BLaER1 (cell line): ENCODE data around the gene DSG2.

ENCODE experiments used
- H3K27ac ChIP-seq: shearing (Covaris generic); formaldehyde crosslinking; 2 replicates; pipeline ENCODE4 v1.8.1; 2022
- H3K27me3 ChIP-seq: shearing (Covaris generic); formaldehyde crosslinking; 2 replicates; pipeline ENCODE4 v1.8.1; 2022
- H3K36me3 ChIP-seq: shearing (Covaris generic); formaldehyde crosslinking; 2 replicates; pipeline ENCODE4 v1.8.1; 2022
- H3K4me1 ChIP-seq: shearing (Covaris generic); formaldehyde crosslinking; 2 replicates; pipeline ENCODE4 v1.8.1; 2022
- H3K4me2 ChIP-seq: shearing (Covaris generic); formaldehyde crosslinking; 2 replicates; pipeline ENCODE4 v1.8.1; 2022
- H3K4me3 ChIP-seq: shearing (Covaris generic); formaldehyde crosslinking; 2 replicates; pipeline ENCODE4 v1.8.1; 2022
- H3K9ac ChIP-seq: shearing (Covaris generic); formaldehyde crosslinking; 2 replicates; pipeline ENCODE4 v1.8.1; 2022
- H3K9me3 ChIP-seq: shearing (Covaris generic); formaldehyde crosslinking; 2 replicates; pipeline ENCODE4 v1.8.1; 2022
- H4K20me1 ChIP-seq: shearing (Covaris generic); formaldehyde crosslinking; 2 replicates; pipeline ENCODE4 v1.8.1; 2022
- Cebpa-rat ChIP-seq: shearing (Covaris generic); IDR thresholded peaks from 2 replicates; pipeline ENCODE4 v1.8.1; 2022

The DSG2 gene

DNA sequence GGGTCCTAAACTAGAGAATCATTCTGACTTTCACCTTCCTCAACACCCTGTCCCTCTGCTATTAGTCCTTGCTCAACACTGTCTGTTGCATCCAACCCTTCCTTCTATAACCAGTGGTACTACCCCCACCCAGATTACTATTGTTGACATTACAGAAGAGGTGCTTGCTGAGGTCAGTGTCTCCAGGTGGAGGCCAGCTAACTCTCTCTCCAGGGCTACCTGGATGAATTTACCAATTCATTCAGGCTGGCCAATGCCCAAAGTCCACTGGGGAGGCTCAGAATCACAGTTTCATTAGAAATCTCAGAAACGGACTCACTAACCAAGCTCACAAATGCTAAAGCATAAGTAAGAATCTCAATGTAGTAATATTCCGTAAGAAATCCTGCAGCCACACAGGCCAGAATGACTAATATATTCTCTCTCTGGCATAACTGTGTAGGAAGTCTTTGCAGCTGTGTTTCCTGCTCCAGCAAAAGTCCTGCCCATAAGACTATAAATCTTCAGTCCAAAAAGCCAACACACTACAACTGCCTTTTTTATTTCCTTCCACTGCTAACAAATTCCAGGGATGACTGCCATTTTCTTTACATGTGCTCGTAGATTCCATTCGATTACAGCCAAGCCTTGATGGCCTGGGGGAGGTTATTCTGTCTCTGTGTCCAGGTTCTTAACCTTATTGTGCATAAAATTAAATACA is 83.7 kb downstream of the DSG2 start:
- Histone ChIP-seq H3K27ac (no peak overlapping the region), H3K9ac (no peak overlapping the region), H3K27me3 (no peaks in the 10 kb centered on the region), H3K36me3 (no peaks in the 10 kb centered on the region), H3K4me3 (no peak overlapping the region), H3K9me3 (no peaks in the 10 kb centered on the region), H3K4me1 (no peaks in the 10 kb centered on the region), H3K4me2 (no peak overlapping the region), H4K20me1 (no peaks in the 10 kb centered on the region)
- TF ChIP-seq Cebpa-rat: no peak

DNA sequence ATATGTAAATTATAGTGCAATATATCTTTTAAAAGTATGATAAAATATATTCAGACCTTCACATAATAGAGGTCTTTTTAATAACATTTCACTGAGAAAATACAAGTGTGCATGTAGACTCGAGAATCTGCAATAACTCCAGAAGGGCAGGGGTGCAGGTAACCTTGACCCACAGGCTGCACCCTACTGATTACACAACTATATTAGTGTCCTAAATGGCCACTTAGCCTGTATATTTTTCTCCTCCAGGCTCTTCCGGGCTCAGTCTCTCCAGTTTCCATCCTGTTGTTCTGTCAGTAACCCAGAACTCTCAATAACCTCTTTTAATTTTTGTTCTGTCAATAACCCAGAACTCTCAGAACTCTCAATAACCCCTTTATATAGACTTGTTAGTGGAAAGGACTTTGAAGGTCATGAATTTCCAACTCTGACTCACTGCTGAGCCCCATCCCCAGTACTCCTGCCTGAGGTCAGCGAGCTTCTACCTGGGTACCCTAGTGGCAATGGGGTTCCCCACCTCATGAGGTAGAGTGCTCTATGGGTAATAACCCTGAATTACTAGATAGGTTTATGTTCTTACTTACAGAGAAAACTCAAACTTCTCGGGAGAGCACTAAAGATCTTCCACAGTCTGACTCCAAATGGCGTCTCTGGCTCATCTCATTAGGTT is 85.3 kb downstream of the DSG2 start:
- no peaks in the 10 kb centered on the region for H3K4me1 ChIP-seq
- H3K27ac ChIP-seq: no peak overlapping the region
- no peaks in the 10 kb centered on the region for H3K9me3 ChIP-seq
- no peaks in the 10 kb centered on the region for H3K36me3 ChIP-seq
- no peak overlapping the region for H3K4me2 ChIP-seq
- H4K20me1 ChIP-seq: no peaks in the 10 kb centered on the region
- TF ChIP-seq Cebpa-rat: no peak
- no peaks in the 10 kb centered on the region for H3K27me3 ChIP-seq
- H3K9ac ChIP-seq: no peak overlapping the region
- H3K4me3 ChIP-seq: no peak overlapping the region

- Histone ChIP-seq H3K27ac (no peak overlapping the region), H3K4me1 (no peaks in the 10 kb centered on the region), H4K20me1 (no peaks in the 10 kb centered on the region), H3K4me2 (no peak overlapping the region), H3K27me3 (no peaks in the 10 kb centered on the region), H3K4me3 (no peak overlapping the region), H3K9ac (no peak overlapping the region), H3K36me3 (no peaks in the 10 kb centered on the region), H3K9me3 (no peaks in the 10 kb centered on the region)
- no peak for TF ChIP-seq Cebpa-rat
These were observed 88.0 kb downstream of the DSG2 start for GRCh38 chr18:31585991-31586390.

- TF ChIP-seq Cebpa-rat: no peak
- no peaks in the 10 kb centered on the region for H3K36me3 ChIP-seq
These were observed 88.6 kb downstream of the DSG2 start for GRCh38 chr18:31586616-31587015.

DNA sequence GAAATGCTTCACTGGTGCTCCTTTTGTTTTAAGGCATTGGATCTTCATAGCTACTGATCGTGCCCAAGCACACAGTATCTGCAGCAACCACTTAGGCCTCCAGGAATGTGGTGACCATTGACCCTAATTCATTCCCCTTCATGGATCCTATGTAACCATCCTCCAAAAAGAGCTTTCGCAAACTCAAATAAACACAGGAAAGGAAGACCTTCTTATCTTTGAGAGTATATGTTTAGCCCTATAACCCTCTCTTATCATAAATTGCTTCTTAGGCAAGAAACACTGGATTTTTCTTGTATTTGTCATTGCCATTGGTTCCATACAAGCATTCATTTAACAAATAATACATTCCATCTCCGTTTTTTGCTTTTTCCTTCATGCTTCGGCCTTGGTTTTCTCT is 89.6 kb downstream of the DSG2 start:
- Histone ChIP-seq H3K27me3 (no peaks in the 10 kb centered on the region), H3K4me3 (no peak overlapping the region), H3K9me3 (no peaks in the 10 kb centered on the region), H3K4me2 (no peak overlapping the region), H3K9ac (no peak overlapping the region), H3K36me3 (no peaks in the 10 kb centered on the region), H3K27ac (no peak overlapping the region), H3K4me1 (no peaks in the 10 kb centered on the region), H4K20me1 (no peaks in the 10 kb centered on the region)
- no peak for TF ChIP-seq Cebpa-rat

More at GRCh38 chr18:31586616-31587015, 88.6 kb downstream of the DSG2 start:
- H3K9me3 ChIP-seq: no peaks in the 10 kb centered on the region
- H3K27ac ChIP-seq: no peak overlapping the region
- H3K4me3 ChIP-seq: no peak overlapping the region
- no peaks in the 10 kb centered on the region for H3K27me3 ChIP-seq
- no peaks in the 10 kb centered on the region for H3K4me1 ChIP-seq
- no peak overlapping the region for H3K9ac ChIP-seq
- H3K4me2 ChIP-seq: no peak overlapping the region
- no peaks in the 10 kb centered on the region for H4K20me1 ChIP-seq

DNA sequence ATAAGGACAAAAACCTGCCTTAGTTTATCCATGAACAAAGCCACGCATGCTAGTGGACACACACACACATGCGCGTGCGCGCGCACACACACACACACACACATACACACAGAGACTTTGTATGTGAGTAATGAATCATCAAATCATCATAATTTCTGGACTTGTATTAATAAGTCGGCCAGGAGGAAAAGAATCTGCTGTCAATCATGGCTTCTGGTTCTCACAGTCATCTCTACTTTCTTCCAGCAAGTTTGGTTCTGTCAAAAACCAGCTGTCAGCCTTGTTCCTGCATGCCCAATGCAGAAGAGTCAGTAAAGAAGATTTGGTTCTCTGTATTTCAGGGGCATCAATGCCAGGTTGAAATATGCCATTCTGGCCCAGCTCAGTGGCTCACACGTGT is 92.6 kb downstream of the DSG2 start:
- Histone ChIP-seq H3K4me2 (no peak overlapping the region), H4K20me1 (no peaks in the 10 kb centered on the region), H3K27ac (no peak overlapping the region), H3K9me3 (no peaks in the 10 kb centered on the region), H3K27me3 (no peaks in the 10 kb centered on the region), H3K9ac (no peak overlapping the region), H3K4me3 (no peak overlapping the region), H3K36me3 (no peaks in the 10 kb centered on the region), H3K4me1 (no peaks in the 10 kb centered on the region)
- TF ChIP-seq Cebpa-rat: no peak

GRCh38 chr18:31591113-31591512 is 93.1 kb downstream of the DSG2 start:
- Histone ChIP-seq H3K27ac (no peak overlapping the region), H3K4me2 (no peak overlapping the region), H4K20me1 (no peaks in the 10 kb centered on the region), H3K9me3 (no peaks in the 10 kb centered on the region), H3K4me3 (no peak overlapping the region), H3K9ac (no peak overlapping the region), H3K36me3 (no peaks in the 10 kb centered on the region), H3K4me1 (no peaks in the 10 kb centered on the region), H3K27me3 (no peaks in the 10 kb centered on the region)
- TF ChIP-seq Cebpa-rat: no peak

GRCh38 chr18:31591628-31592027 is 93.7 kb downstream of the DSG2 start, which contains the start of gene TTR:
TSS of gene TTR (plus strand) at chr18:31591877. CDS start at chr18:31591903, 26 bp downstream.
- H3K27me3 ChIP-seq: no peaks in the 10 kb centered on the region
- H3K27ac ChIP-seq: no peak within 1 kb of the TSS
- H3K9me3 ChIP-seq: no peaks in the 10 kb centered on the region
- H3K36me3 ChIP-seq: no peaks in the 10 kb centered on the region
- no peaks in the 10 kb centered on the region for H4K20me1 ChIP-seq
- TF ChIP-seq Cebpa-rat: no peak
- H3K4me1 ChIP-seq: no peaks in the 10 kb centered on the region
- no peak within 1 kb of the TSS for H3K9ac ChIP-seq
- H3K4me3 ChIP-seq: no peak within 1 kb of the TSS
- no peak within 1 kb of the TSS for H3K4me2 ChIP-seq

DNA sequence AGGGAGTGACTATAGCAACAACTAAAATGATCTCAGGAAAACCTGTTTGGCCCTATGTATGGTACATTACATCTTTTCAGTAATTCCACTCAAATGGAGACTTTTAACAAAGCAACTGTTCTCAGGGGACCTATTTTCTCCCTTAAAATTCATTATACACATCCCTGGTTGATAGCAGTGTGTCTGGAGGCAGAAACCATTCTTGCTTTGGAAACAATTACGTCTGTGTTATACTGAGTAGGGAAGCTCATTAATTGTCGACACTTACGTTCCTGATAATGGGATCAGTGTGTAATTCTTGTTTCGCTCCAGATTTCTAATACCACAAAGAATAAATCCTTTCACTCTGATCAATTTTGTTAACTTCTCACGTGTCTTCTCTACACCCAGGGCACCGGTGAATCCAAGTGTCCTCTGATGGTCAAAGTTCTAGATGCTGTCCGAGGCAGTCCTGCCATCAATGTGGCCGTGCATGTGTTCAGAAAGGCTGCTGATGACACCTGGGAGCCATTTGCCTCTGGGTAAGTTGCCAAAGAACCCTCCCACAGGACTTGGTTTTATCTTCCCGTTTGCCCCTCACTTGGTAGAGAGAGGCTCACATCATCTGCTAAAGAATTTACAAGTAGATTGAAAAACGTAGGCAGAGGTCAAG is 94.7 kb downstream of the DSG2 start:
- H3K4me3 ChIP-seq: no peak overlapping the region
- no peaks in the 10 kb centered on the region for H3K36me3 ChIP-seq
- H3K4me1 ChIP-seq: no peaks in the 10 kb centered on the region
- H3K9me3 ChIP-seq: no peaks in the 10 kb centered on the region
- no peaks in the 10 kb centered on the region for H4K20me1 ChIP-seq
- no peak overlapping the region for H3K9ac ChIP-seq
- no peak overlapping the region for H3K27ac ChIP-seq
- no peak overlapping the region for H3K4me2 ChIP-seq
- H3K27me3 ChIP-seq: no peaks in the 10 kb centered on the region
- no peak for TF ChIP-seq Cebpa-rat

GRCh38 chr18:31595121-31595771 is 97.3 kb downstream of the DSG2 start:
- H3K4me3 ChIP-seq: no peak overlapping the region

More at GRCh38 chr18:31595121-31595771, 97.3 kb downstream of the DSG2 start:
- H3K36me3 ChIP-seq: no peaks in the 10 kb centered on the region
- no peaks in the 10 kb centered on the region for H3K9me3 ChIP-seq
- TF ChIP-seq Cebpa-rat: no peak
- H3K4me1 ChIP-seq: no peaks in the 10 kb centered on the region
- no peak overlapping the region for H3K9ac ChIP-seq
- H3K4me2 ChIP-seq: no peak overlapping the region
- no peak overlapping the region for H3K27ac ChIP-seq
- no peaks in the 10 kb centered on the region for H4K20me1 ChIP-seq
- H3K27me3 ChIP-seq: no peaks in the 10 kb centered on the region
